ENCODE measurements around the gene REEP1.

DNA sequence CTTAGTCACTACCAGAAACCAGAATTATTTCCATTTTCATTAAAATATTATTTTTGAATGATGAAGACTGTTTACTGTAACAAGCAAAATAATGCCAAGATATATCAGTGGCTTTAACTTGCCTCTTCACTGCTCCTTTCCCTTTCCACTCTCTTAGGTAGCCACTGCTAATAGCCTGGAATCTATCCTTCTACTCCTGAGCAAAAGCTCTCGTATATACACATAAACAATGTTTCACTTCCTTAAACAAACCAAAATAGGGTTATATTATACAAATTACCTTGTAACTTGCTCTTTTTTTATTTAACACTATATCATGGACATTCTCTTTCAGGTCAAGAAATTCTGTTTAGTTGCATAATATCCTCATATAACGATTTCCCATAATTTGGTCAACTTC, 163.0 kb downstream of the REEP1 start:
- no peak for TF ChIP-seq CTCF (conservative IDR thresholded peaks at IDR 0.05)
- TF ChIP-seq EZH2 (IDR thresholded peaks at IDR 0.05; ENCODE audit: low read depth) = no peak

Measured in PC-9 (cell line).